Adipose tissue (tissue), 3 donors: ENCODE results near the gene HNF1A. TPM values are rescaled to one million over a fixed set of nuclear protein-coding genes. Genes with fewer than 3 reads are reported as not detected.

Source experiments
- H3K27ac ChIP-seq: one replicate; pipeline ENCODE4 v1.5.1; 2013; ENCODE audit warnings: low read depth, low read length
- WGBS, 3 donors: extraction: QIAGEN DNeasy Blood & Tissue Kit; methylation state at CpG; one replicate each; pipeline ENCODE4 v1.1.7; 2013; 5-methylcytosine and 5-hydroxymethylcytosine counted together
- polyA plus RNA-seq, 3 donors: library from polyadenylated mRNA; stranded (reverse); fragments of 200-250 nt; gene quantifications; one replicate each; pipeline ENCODE4 v1.2.3, GENCODE V29; 2013
- donor health status: healthy with polysubstance abuse.
- donor health status: Bipolar disorder and iron deficiency.
- donor health status: healthy.

The HNF1A gene
- polyA plus RNA-seq, 3 donors, result 0.62 to 8.2 TPM; not detected in 1

GRCh38 chr12:121000530-121000929 lies 22.2 kb downstream of the HNF1A start:
- WGBS, 3 donors, result 70 to 89% (median 85%) methylated on average over 11 of the region's 11 CpGs

DNA sequence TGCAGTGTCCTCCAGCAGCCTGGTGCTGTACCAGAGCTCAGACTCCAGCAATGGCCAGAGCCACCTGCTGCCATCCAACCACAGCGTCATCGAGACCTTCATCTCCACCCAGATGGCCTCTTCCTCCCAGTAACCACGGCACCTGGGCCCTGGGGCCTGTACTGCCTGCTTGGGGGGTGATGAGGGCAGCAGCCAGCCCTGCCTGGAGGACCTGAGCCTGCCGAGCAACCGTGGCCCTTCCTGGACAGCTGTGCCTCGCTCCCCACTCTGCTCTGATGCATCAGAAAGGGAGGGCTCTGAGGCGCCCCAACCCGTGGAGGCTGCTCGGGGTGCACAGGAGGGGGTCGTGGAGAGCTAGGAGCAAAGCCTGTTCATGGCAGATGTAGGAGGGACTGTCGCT lies 22.7 kb downstream of the HNF1A start:
- WGBS, 3 donors, result 71 to 93% (median 75%) methylated on average over 11 of the region's 11 CpGs
- H3K27ac ChIP-seq, result no peak overlapping the region

More at GRCh38 chr12:121000530-121000929, 22.2 kb downstream of the HNF1A start:
- no peak overlapping the region for H3K27ac ChIP-seq

DNA sequence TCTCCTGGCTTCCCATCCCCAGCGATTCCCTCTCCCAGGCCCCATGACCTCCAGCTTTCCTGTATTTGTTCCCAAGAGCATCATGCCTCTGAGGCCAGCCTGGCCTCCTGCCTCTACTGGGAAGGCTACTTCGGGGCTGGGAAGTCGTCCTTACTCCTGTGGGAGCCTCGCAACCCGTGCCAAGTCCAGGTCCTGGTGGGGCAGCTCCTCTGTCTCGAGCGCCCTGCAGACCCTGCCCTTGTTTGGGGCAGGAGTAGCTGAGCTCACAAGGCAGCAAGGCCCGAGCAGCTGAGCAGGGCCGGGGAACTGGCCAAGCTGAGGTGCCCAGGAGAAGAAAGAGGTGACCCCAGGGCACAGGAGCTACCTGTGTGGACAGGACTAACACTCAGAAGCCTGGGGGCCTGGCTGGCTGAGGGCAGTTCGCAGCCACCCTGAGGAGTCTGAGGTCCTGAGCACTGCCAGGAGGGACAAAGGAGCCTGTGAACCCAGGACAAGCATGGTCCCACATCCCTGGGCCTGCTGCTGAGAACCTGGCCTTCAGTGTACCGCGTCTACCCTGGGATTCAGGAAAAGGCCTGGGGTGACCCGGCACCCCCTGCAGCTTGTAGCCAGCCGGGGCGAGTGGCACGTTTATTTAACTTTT lies 23.6 kb downstream of the HNF1A start:
- WGBS, 3 donors, result 83 to 89% (median 83%) methylated on average over 16 of the region's 16 CpGs

GRCh38 chr12:121003650-121004049 lies 25.3 kb downstream of the HNF1A start:
- WGBS, 3 donors, result 64 to 86% (median 83%) methylated on average over 4 of the region's 4 CpGs
- H3K27ac ChIP-seq, result no peak overlapping the region

More for the DNA sequence above, 23.6 kb downstream of the HNF1A start:
- H3K27ac ChIP-seq, result no peak overlapping the region

DNA sequence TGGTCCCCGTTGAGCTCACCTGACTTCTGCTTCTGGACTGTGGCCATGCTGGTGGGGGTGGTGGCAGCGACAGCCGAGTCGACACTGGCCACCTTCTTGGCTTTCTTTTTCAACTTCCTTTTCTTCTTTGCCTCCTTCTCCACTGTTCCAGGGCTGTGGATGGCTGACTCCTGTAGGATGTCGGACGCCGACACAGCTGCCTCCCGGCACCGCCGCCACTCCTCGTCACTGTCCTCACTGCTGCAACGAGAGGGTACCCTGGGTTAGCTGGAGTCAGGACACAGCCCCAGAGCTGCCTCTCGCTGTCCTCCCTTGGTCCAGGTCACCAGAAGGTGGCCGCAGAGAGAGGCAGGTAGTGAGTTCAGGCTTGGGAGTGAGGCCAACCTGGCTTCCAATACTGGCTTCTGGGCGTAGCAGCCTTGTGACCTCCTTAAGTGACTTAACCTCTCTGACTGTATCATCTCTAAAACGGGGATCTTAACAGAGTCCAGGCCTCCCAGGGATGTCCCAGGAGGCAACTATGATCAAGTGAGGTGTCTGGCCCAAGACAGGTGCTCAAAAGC lies 26.0 kb downstream of the HNF1A start:
- H3K27ac ChIP-seq, result no peak overlapping the region
- WGBS, 3 donors, result 86 to 94% (median 93%) methylated on average over 16 of the region's 16 CpGs

DNA sequence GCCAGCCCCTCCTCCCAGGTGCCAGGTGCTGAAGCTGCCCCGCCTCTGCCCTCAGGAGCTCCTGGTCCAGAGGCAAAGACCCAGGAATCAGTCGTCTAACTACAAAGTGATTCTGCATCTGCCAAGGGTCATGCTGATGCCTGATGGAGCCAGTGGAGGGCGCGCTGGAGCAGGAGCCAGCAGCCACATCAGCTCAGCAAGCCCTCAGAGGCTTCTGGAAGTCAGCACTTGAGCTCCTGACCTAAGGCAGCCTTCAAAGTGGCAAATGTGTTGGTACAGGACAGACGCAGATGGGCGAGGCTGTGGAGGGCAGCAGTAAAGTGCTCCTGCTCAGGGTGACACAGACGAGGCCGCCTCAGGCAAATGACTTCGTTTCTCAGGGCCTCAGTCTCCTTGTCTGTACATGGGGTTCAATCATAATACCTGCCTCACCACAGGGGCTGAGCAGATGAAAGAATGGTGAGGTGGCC lies 27.0 kb downstream of the HNF1A start:
- H3K27ac ChIP-seq, result no peak overlapping the region
- WGBS, 3 donors, result 62 to 75% (median 70%) methylated on average over 9 of the region's 9 CpGs

DNA sequence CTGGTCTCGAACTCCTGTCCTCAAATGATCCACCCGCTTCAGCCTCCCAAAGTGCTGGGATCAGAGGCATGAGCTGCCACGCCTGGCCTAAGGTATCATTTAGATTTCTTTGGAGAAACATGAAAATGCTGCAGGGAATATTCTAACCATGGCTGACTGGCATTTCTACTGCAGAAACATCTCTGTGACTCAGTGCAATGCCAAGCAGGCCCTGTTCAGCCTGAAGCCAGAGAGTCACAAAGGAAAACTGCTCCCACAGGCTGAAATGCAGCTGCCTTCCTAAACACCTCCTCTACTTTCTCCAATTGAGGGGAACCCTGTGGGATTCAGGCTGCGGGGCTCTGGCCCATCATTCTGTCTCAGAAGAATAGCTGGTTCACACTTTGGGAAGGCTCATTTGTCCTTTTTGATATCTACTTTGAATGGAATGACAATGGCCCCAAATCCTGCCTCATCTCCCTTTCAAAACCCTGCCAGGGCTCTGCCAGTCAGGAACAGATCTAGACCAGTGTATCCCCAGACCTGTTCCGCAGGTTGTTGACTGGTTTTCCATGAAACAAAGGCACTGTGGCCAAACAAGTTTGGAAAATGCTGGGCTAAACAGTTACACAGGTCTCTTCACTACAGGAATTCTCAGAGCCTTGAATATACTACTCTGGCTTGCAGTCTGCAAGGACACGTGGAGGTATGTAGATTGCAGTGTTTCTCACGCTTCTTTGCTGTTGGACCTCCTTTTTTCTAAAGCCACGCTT lies 30.2 kb downstream of the HNF1A start:
- WGBS, 3 donors, result 93 to 96% (median 94%) methylated on average over 8 of the region's 8 CpGs
- H3K27ac ChIP-seq, result no peak overlapping the region

- no peak overlapping the region for H3K27ac ChIP-seq
- 37 to 81% (median 77%) methylated on average over 10 of the region's 10 CpGs for WGBS, 3 donors
Measured at GRCh38 chr12:121009741-121010140, 31.4 kb downstream of the HNF1A start.

GRCh38 chr12:121010860-121011259 lies 32.5 kb downstream of the HNF1A start:
- WGBS, 3 donors, result 81 to 93% (median 93%) methylated on average over 8 of the region's 8 CpGs
- no peak overlapping the region for H3K27ac ChIP-seq

- WGBS, 3 donors, result 78 to 83% (median 80%) methylated on average over 6 of the region's 6 CpGs
- no peak overlapping the region for H3K27ac ChIP-seq
Measured at GRCh38 chr12:121011820-121012219, 33.5 kb downstream of the HNF1A start.

DNA sequence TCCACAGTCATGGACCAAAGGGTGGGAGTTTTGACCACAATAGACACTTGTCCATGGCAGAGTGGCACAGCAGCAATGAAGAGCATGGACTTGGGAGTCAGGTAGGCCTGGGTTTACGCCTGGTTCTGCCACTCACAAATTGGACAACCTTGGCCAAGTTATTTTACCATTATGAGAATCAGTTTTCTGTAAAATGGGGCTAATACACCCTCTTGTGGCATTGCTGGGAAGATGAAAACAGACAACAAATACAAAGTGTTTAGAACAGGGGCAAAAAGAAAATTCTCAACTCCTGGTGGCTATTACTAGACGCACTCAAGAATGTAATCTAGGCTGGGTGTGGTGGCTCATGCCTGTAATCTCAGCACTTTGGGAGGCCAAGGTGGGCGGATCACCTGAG lies 35.4 kb downstream of the HNF1A start:
- whole genome bisulfite sequencing, 3 donors, result 81 to 90% (median 86%) methylated on average over 3 of the region's 3 CpGs
- H3K27ac ChIP-seq, result no peak overlapping the region

DNA sequence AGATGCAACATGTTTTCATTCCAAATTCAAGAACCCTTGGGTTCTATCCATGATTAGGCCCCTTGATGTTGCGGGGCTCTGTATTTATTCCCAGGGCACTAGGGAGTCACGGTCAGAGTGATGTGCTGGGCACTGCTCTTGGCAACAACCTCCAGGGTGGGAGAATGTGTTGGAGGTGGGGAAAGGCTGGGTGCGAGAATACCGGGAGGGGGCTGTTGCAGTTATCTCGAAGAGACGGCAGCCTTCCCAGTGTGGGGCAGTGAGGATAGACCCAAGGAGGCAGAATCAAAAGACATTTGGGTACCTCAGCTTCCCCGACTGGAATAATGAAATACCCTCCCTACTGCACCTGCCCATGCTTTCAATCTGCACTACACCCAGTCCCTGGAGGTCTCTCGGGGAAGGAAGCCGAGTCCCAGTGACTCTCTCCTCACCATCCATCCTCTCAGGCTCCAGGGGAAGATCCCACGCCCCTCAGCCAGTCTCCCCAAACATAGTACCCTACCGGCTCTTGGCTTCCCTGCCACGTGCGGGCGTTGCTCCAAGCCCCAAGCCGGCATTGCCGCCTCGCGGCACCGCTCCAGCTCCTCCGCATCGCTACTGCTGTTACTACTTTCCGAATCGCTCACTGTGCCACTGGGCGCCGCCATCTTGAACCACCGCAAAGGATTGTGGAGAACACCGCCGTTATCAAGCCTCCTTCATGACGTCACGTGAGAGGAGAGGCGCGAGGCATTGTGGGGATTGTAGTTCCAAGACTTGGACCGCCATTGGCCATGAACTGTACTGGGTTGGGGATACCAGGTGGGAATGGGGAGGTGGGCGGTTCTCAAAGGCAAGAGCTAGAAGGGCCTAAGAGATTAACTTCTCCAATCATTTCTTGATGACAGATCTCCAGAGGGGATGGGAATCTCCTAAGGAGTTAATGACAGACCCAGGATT lies 37.8 kb downstream of the HNF1A start, which contains the start of gene C12orf43:
C12orf43 (minus strand) TSS at position 663 of the 942 bp plus-strand sequence; CDS start at position 650, 13 bp downstream.
- H3K27ac ChIP-seq, result no peak within 1 kb of the TSS
- WGBS, 3 donors, result 1% methylated on average over 34 of the region's 34 CpGs

DNA sequence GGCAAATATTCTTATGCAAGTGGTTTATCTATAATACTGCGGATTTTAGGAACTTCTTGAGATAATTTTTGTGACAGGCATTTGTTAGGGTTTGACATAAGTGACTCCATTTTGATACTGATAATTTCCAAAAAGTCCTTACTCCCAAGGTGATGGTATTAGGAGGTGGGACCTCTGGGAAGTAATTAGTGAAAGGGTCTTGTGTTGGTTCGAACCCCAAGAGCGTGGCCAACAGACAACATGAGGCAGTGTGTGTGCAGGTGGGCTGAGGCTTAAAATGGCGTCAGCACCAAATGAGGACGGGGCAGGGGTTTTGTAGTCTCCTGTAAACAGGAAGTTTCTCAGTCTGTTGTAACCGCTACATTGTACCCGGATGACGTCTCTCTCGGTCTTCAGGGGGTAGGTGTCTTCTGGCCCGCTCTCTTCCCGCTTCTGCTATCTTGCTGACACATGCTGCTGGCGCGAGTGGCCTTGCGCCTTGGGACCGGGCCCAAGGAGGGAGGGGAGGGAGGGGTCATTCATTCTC lies 39.7 kb downstream of the HNF1A start:
- 68 to 88% (median 83%) methylated on average over 15 of the region's 15 CpGs for WGBS, 3 donors
- H3K27ac ChIP-seq, result no peak overlapping the region

DNA sequence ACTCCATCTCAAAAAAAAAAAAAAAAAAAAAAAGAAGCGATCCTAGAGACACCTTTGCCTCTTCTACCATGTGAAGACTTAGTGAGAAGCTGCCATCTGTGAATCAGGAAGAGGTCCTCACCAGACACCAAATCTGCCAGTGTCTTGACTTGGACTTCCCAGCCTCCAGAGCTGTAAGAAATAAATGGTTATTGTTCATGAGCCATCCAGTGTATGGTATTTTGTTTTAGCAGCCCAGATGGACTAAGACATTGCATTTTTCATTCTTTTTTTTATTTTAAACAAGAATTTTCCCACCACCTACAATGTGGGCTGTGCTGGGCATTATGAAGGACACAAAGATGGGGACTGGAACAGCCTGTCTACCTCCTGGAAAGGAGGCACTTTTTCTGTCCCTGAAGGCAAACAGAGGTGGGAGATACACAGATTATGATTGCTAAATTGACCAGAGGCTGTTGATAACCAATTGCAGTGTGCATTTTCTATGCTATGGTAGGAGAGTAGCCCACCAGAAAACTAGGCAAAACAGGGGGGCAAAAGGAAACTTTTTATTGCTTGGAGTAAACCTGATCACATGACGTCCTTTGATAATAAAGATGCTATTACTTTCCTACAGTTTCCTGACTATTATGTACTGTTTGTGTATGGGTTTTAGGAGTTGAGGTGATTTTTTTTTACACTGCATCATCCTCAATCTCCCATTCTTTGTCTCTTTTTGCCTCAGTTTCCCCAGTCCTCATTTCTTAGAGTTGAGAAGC lies 40.7 kb downstream of the HNF1A start:
- WGBS, 3 donors, result 88 to 94% (median 93%) methylated on average over 2 of the region's 2 CpGs
- no peak overlapping the region for H3K27ac ChIP-seq

DNA sequence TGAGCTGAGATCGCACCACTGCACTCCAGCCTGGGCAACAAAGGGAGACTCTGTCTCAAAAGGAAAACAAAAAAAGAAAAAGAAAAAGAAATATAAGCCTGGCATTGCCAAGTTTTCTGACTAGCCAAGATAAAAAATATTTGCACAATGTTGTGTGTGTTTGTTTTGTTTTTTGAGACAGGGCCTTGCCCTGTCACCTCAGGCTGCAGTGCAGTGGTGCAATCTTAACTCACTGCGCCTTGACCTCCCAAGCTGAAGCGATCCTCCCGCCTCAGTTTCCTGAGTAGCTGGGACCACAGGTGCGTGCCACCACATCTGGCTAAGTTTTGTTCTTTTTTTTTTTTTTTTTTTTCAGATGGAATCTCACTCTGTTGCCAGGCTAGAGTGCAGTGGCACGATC lies 43.4 kb downstream of the HNF1A start:
- 49 to 90% (median 83%) methylated on average over 6 of the region's 6 CpGs for WGBS, 3 donors

GRCh38 chr12:121022713-121023112 lies 44.4 kb downstream of the HNF1A start:
- no peak overlapping the region for H3K27ac ChIP-seq
- WGBS, 3 donors, result 67 to 73% (median 70%) methylated on average over 2 of the region's 2 CpGs

More for the DNA sequence above, 43.4 kb downstream of the HNF1A start:
- no peak overlapping the region for H3K27ac ChIP-seq

- WGBS, 3 donors, result 59 to 79% (median 70%) methylated on average over 8 of the region's 8 CpGs
- no peak overlapping the region for H3K27ac ChIP-seq
Measured at GRCh38 chr12:121023799-121024198, 45.5 kb downstream of the HNF1A start.
